ENCODE measurements around the gene CFAP74. TPM values are rescaled to one million over a fixed set of nuclear protein-coding genes. Genes with fewer than 3 reads are reported as not detected.

Gene CFAP74
- total and polyA plus RNA-seq, 3 donors from 2014 or later = 16.4 to 25.5 (median 24.9) TPM

GRCh38 chr1:2029561-2029960 is 26.0 kb upstream of the CFAP74 start:
- intact Hi-C loops (cut with DNase I; ENCODE audit: low total_unique reads) = no loop called here
- Histone ChIP-seq H3K9me3 (no peaks in the 10 kb centered on the region), H3K4me1 (peaks cover 18% of the 10 kb centered on the region), H3K4me3 (no peak overlapping the region), H3K27ac (no peak overlapping the region), H3K27me3 (no peaks in the 10 kb centered on the region), H3K36me3 (ENCODE audit: low read depth, missing control alignments) (no peaks in the 10 kb centered on the region)
- TF ChIP-seq POLR2A (IDR thresholded peaks at IDR 0.05) (no peak), CTCF (IDR thresholded peaks at IDR 0.05) (no peak)
- 85 to 92% methylated on average over 9 to 12 of the region's 15 CpGs for WGBS, 2 donors
- no peak for DNase-seq

GRCh38 chr1:2028870-2029560 is 25.4 kb upstream of the CFAP74 start:
- no peak overlapping the region for H3K27ac ChIP-seq
- no peaks in the 10 kb centered on the region for H3K36me3 ChIP-seq (ENCODE audit: low read depth, missing control alignments)
- no peak overlapping the region for H3K4me3 ChIP-seq
- no peak for DNase-seq
- TF ChIP-seq CTCF (IDR thresholded peaks at IDR 0.05) (no peak), POLR2A (IDR thresholded peaks at IDR 0.05) (no peak)
- intact Hi-C loops (cut with DNase I; ENCODE audit: low total_unique reads) = no loop called here
- H3K9me3 ChIP-seq = no peaks in the 10 kb centered on the region
- WGBS, 2 donors = 94 to 100% methylated on average over 1 to 26 of the region's 26 CpGs
- no peaks in the 10 kb centered on the region for H3K27me3 ChIP-seq
- H3K4me1 ChIP-seq = peaks cover 18% of the 10 kb centered on the region

GRCh38 chr1:2027961-2028583 is 24.5 kb upstream of the CFAP74 start:
- no peak overlapping the region for H3K27ac ChIP-seq
- DNase-seq = no peak
- TF ChIP-seq POLR2A (IDR thresholded peaks at IDR 0.05) (no peak), CTCF (IDR thresholded peaks at IDR 0.05) (no peak)
- intact Hi-C loops (cut with DNase I; ENCODE audit: low total_unique reads) = no loop called here
- no peaks in the 10 kb centered on the region for H3K27me3 ChIP-seq
- H3K4me1 ChIP-seq = peaks cover 18% of the 10 kb centered on the region
- H3K9me3 ChIP-seq = no peaks in the 10 kb centered on the region
- no peaks in the 10 kb centered on the region for H3K36me3 ChIP-seq (ENCODE audit: low read depth, missing control alignments)
- no peak overlapping the region for H3K4me3 ChIP-seq
- 93 to 94% methylated on average over 45 to 46 of the region's 46 CpGs for WGBS, 2 donors

GRCh38 chr1:2025491-2025981 is 21.9 kb upstream of the CFAP74 start:
- Histone ChIP-seq H3K4me3 (no peak overlapping the region), H3K36me3 (ENCODE audit: low read depth, missing control alignments) (no peaks in the 10 kb centered on the region), H3K9me3 (no peaks in the 10 kb centered on the region), H3K27ac (no peak overlapping the region), H3K27me3 (no peaks in the 10 kb centered on the region), H3K4me1 (peaks cover 12% of the 10 kb centered on the region)
- no peak for TF ChIP-seq CTCF (IDR thresholded peaks at IDR 0.05)
- TF ChIP-seq POLR2A (IDR thresholded peaks at IDR 0.05) = no peak
- peak; percentile 44 for DNase-seq
- WGBS, 2 donors = 25 to 39% methylated on average over 25 to 30 of the region's 39 CpGs
- intact Hi-C loops (cut with DNase I; ENCODE audit: low total_unique reads) = no loop called here

All from testis (tissue), 3 donors.